ENCODE results near the gene JPH2.

JPH2 gene

GRCh38 chr20:44222633-44223368 lies 35.8 kb upstream of the JPH2 start:
- Histone ChIP-seq H3K4me3 (ENCODE audit: low read length in 2 of 2) (no peak overlapping the region), H3K4me1 (ENCODE audit: control insufficient read depth, insufficient read depth, low read length) (peaks cover 4% of the 10 kb centered on the region), H3K36me3 (ENCODE audit: control insufficient read depth in 2 of 2, insufficient read depth in 2 of 2, low read length in 2 of 2) (peaks cover 0 to 3% of the 10 kb centered on the region in 2 donors), H3K9ac (ENCODE audit: low read length in 2 of 2) (no peak overlapping the region), H3K9me3 (ENCODE audit: control insufficient read depth in 2 of 2, low read length in 2 of 2) (no peaks in the 10 kb centered on the region), H3K27me3 (ENCODE audit: control insufficient read depth in 1 of 2, insufficient read depth in 2 of 2, low read length in 2 of 2) (no peaks in the 10 kb centered on the region), H3K27ac (ENCODE audit: low read length) (no peak overlapping the region)

DNA sequence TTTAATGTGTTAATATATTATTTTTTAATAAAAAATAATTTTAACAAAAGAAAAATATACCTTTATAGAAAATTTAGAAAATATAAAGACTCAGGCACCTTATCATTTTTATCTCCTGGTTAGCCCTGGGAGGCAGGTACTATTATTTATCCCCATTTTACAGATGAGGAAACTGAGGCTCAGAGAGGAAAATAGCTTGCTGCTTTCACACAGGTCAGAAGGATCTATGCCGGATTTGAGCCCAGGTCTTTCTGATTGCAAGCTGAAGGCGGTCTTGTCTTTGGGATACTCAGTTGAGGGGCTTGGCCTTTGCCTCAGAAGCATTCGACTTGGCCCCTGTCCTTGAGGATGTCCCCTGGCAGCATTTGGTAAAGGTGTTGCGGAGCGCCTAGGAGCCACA lies 35.0 kb upstream of the JPH2 start:
- H3K9me3 ChIP-seq (ENCODE audit: control insufficient read depth in 2 of 2, low read length in 2 of 2), result no peaks in the 10 kb centered on the region

GRCh38 chr20:44221368-44221954 lies 34.5 kb upstream of the JPH2 start:
- Histone ChIP-seq H3K4me1 (ENCODE audit: control insufficient read depth, insufficient read depth, low read length) (peaks cover 7% of the 10 kb centered on the region), H3K9ac (ENCODE audit: low read length in 2 of 2) (no peak overlapping the region), H3K4me3 (ENCODE audit: low read length in 2 of 2) (no peak overlapping the region), H3K36me3 (ENCODE audit: control insufficient read depth in 2 of 2, insufficient read depth in 2 of 2, low read length in 2 of 2) (peaks cover 0 to 5% of the 10 kb centered on the region in 2 donors), H3K27ac (ENCODE audit: low read length) (no peak overlapping the region), H3K9me3 (ENCODE audit: control insufficient read depth in 2 of 2, low read length in 2 of 2) (no peaks in the 10 kb centered on the region), H3K27me3 (ENCODE audit: control insufficient read depth in 1 of 2, insufficient read depth in 2 of 2, low read length in 2 of 2) (no peaks in the 10 kb centered on the region)

More for the DNA sequence above, 35.0 kb upstream of the JPH2 start:
- H3K36me3 ChIP-seq (ENCODE audit: control insufficient read depth in 2 of 2, insufficient read depth in 2 of 2, low read length in 2 of 2), result peaks cover 0 to 3% of the 10 kb centered on the region in 2 donors
- no peak overlapping the region for H3K9ac ChIP-seq (ENCODE audit: low read length in 2 of 2)
- no peak overlapping the region for H3K27ac ChIP-seq (ENCODE audit: low read length)
- peaks cover 4% of the 10 kb centered on the region for H3K4me1 ChIP-seq (ENCODE audit: control insufficient read depth, insufficient read depth, low read length)
- H3K4me3 ChIP-seq (ENCODE audit: low read length in 2 of 2), result no peak overlapping the region
- no peaks in the 10 kb centered on the region for H3K27me3 ChIP-seq (ENCODE audit: control insufficient read depth in 1 of 2, insufficient read depth in 2 of 2, low read length in 2 of 2)

DNA sequence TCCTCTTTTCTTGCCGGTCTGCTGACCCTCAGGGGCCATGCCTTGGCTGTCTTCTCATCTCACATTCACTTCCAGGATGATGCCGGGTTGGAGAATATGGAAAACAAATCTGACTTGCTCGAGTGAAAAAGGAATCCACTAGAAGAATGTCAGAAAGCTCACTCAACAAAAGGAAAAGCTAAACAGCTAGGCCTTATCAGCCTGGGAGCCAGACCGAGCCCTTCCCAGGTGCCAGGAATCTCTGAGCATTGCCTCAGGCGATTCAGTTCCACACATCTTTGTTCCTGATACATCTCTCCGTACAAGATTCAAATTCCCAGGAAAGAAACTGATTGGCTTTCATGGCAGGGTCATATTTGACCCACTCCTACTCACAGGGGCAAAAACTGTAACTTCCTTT lies 32.8 kb upstream of the JPH2 start:
- no peak overlapping the region for H3K27ac ChIP-seq (ENCODE audit: low read length)
- peaks cover 0 to 7% of the 10 kb centered on the region in 2 donors for H3K36me3 ChIP-seq (ENCODE audit: control insufficient read depth in 2 of 2, insufficient read depth in 2 of 2, low read length in 2 of 2)
- no peak overlapping the region for H3K9ac ChIP-seq (ENCODE audit: low read length in 2 of 2)
- no peaks in the 10 kb centered on the region for H3K9me3 ChIP-seq (ENCODE audit: control insufficient read depth in 2 of 2, low read length in 2 of 2)
- H3K4me3 ChIP-seq (ENCODE audit: low read length in 2 of 2), result no peak overlapping the region
- H3K4me1 ChIP-seq (ENCODE audit: control insufficient read depth, insufficient read depth, low read length), result peaks cover 11% of the 10 kb centered on the region
- no peaks in the 10 kb centered on the region for H3K27me3 ChIP-seq (ENCODE audit: control insufficient read depth in 1 of 2, insufficient read depth in 2 of 2, low read length in 2 of 2)

DNA sequence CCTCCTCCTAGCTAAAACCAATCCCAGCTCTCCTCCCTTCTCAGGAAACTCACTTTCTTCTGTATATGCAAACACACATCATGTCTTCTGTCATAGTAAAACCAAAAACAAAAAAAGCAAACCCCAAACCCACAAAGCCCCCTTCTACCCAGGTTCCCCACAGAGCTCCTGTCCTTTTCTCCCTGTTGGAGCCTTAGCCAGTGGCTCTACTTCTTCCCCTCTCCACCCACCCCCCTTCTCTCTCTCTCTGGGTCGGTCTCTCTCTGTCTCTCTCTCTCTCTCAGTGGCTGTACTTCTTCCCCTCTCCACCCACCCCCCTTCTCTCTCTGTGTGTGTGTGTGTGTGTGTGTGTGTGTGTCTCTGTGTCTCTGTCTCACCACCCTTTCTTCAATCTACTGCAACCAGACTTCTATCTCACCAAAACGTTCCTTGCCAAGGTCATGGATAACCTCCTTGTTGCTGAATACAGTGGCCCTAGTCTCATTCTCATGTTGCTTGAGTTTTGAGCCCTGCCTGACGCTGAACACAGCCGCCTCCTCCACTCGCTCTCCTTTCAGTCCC lies 32.3 kb upstream of the JPH2 start:
- H3K9ac ChIP-seq (ENCODE audit: low read length in 2 of 2), result no peak overlapping the region
- H3K27me3 ChIP-seq (ENCODE audit: control insufficient read depth in 1 of 2, insufficient read depth in 2 of 2, low read length in 2 of 2), result no peaks in the 10 kb centered on the region
- no peak overlapping the region for H3K27ac ChIP-seq (ENCODE audit: low read length)
- no peak overlapping the region for H3K4me3 ChIP-seq (ENCODE audit: low read length in 2 of 2)
- H3K4me1 ChIP-seq (ENCODE audit: control insufficient read depth, insufficient read depth, low read length), result peaks cover 11% of the 10 kb centered on the region
- no peaks in the 10 kb centered on the region for H3K9me3 ChIP-seq (ENCODE audit: control insufficient read depth in 2 of 2, low read length in 2 of 2)
- H3K36me3 ChIP-seq (ENCODE audit: control insufficient read depth in 2 of 2, insufficient read depth in 2 of 2, low read length in 2 of 2), result peaks cover 0 to 7% of the 10 kb centered on the region in 2 donors

DNA sequence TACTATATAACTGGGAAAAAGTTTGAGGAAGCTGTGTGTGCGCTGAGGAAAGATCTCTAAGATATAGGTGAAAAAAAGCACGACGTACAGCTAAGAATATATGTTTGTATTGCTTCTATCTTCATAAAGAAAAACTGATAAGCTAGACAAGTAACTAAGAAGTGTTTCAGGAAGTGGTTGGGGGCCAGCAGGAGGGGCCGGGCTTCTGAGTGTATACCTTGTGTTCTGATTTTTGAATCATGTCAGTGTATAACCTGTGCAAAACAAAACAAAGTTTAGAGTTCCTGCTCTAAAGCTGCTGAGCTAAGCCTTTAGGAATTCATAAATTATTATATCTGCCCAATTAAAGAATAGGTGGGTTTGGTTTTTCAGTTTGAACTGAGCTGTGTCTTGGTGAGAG lies 31.5 kb upstream of the JPH2 start:
- Histone ChIP-seq H3K9me3 (ENCODE audit: control insufficient read depth in 2 of 2, low read length in 2 of 2) (no peaks in the 10 kb centered on the region), H3K36me3 (ENCODE audit: control insufficient read depth in 2 of 2, insufficient read depth in 2 of 2, low read length in 2 of 2) (peaks cover 0 to 7% of the 10 kb centered on the region in 2 donors), H3K27me3 (ENCODE audit: control insufficient read depth in 1 of 2, insufficient read depth in 2 of 2, low read length in 2 of 2) (no peaks in the 10 kb centered on the region), H3K4me3 (ENCODE audit: low read length in 2 of 2) (no peak overlapping the region), H3K4me1 (ENCODE audit: control insufficient read depth, insufficient read depth, low read length) (peaks cover 11% of the 10 kb centered on the region), H3K27ac (ENCODE audit: low read length) (no peak overlapping the region), H3K9ac (ENCODE audit: low read length in 2 of 2) (no peak overlapping the region)

GRCh38 chr20:44217342-44218092 lies 30.5 kb upstream of the JPH2 start:
- Histone ChIP-seq H3K9me3 (ENCODE audit: control insufficient read depth in 2 of 2, low read length in 2 of 2) (no peaks in the 10 kb centered on the region), H3K36me3 (ENCODE audit: control insufficient read depth in 2 of 2, insufficient read depth in 2 of 2, low read length in 2 of 2) (peaks cover 0 to 7% of the 10 kb centered on the region in 2 donors), H3K27me3 (ENCODE audit: control insufficient read depth in 1 of 2, insufficient read depth in 2 of 2, low read length in 2 of 2) (no peaks in the 10 kb centered on the region), H3K4me3 (ENCODE audit: low read length in 2 of 2) (no peak overlapping the region), H3K4me1 (ENCODE audit: control insufficient read depth, insufficient read depth, low read length) (peaks cover 11% of the 10 kb centered on the region), H3K27ac (ENCODE audit: low read length) (no peak overlapping the region), H3K9ac (ENCODE audit: low read length in 2 of 2) (peak overlapping the region; percentile 1 to 42)

DNA sequence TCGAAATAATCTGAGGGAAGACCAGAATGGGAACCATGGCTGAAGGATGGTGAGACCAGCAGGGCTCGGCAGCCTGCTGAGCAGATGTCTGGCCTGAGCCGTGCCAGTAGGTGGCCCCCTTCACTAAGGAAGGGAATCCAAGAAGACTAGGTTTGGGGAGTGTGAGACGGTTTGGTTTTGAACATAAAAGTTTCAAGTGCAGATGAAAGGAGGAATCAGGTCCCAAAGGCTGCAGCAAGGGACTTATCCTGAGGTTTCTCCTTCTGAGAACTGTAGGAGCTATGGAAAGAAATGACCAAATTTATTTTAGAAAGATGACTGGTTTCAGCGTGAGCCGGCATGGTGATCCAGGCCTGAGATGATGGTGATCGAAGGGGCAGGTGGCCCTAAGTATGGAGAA lies 28.1 kb upstream of the JPH2 start:
- peaks cover 22% of the 10 kb centered on the region for H3K4me1 ChIP-seq (ENCODE audit: control insufficient read depth, insufficient read depth, low read length)
- H3K9me3 ChIP-seq (ENCODE audit: control insufficient read depth in 2 of 2, low read length in 2 of 2), result no peaks in the 10 kb centered on the region
- H3K9ac ChIP-seq (ENCODE audit: low read length in 2 of 2), result peak overlapping the region; percentile 21 to 35
- no peak overlapping the region for H3K4me3 ChIP-seq (ENCODE audit: low read length in 2 of 2)
- no peaks in the 10 kb centered on the region for H3K27me3 ChIP-seq (ENCODE audit: control insufficient read depth in 1 of 2, insufficient read depth in 2 of 2, low read length in 2 of 2)
- peaks cover 0 to 3% of the 10 kb centered on the region in 2 donors for H3K36me3 ChIP-seq (ENCODE audit: control insufficient read depth in 2 of 2, insufficient read depth in 2 of 2, low read length in 2 of 2)
- H3K27ac ChIP-seq (ENCODE audit: low read length), result no peak overlapping the region

DNA sequence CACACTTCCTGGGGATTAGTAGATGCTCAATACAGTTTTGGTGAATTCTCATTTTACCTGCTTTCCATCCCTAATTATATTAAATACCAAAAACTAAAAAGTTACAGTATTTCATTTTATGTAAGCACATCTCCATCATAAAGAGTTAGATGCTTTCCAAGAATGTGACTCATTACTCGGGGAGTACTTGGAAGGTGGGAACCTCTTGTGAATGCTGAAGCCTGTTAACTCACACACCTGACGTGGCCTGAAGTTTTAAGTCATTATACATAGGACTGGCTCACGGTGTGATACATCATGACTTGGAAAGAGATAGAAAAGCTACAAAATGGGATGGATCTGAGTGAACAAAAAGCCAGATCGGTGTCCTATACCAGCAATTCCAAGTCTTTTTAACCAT lies 25.8 kb upstream of the JPH2 start:
- no peak overlapping the region for H3K27ac ChIP-seq (ENCODE audit: low read length)
- H3K36me3 ChIP-seq (ENCODE audit: control insufficient read depth in 2 of 2, insufficient read depth in 2 of 2, low read length in 2 of 2), result peaks cover 0 to 3% of the 10 kb centered on the region in 2 donors
- no peak overlapping the region for H3K9ac ChIP-seq (ENCODE audit: low read length in 2 of 2)
- H3K4me3 ChIP-seq (ENCODE audit: low read length in 2 of 2), result no peak overlapping the region
- H3K27me3 ChIP-seq (ENCODE audit: control insufficient read depth in 1 of 2, insufficient read depth in 2 of 2, low read length in 2 of 2), result no peaks in the 10 kb centered on the region
- peaks cover 30% of the 10 kb centered on the region for H3K4me1 ChIP-seq (ENCODE audit: control insufficient read depth, insufficient read depth, low read length)
- H3K9me3 ChIP-seq (ENCODE audit: control insufficient read depth in 2 of 2, low read length in 2 of 2), result no peaks in the 10 kb centered on the region

GRCh38 chr20:44211177-44212039 lies 24.4 kb upstream of the JPH2 start:
- Histone ChIP-seq H3K27me3 (ENCODE audit: control insufficient read depth in 1 of 2, insufficient read depth in 2 of 2, low read length in 2 of 2) (no peaks in the 10 kb centered on the region), H3K9ac (ENCODE audit: low read length in 2 of 2) (peak overlapping the region; percentile 83 to 89), H3K4me3 (ENCODE audit: low read length in 2 of 2) (peak overlapping the region; percentile 84 to 93), H3K4me1 (ENCODE audit: control insufficient read depth, insufficient read depth, low read length) (peaks cover 29% of the 10 kb centered on the region), H3K27ac (ENCODE audit: low read length) (peak overlapping the region; percentile 96), H3K9me3 (ENCODE audit: control insufficient read depth in 2 of 2, low read length in 2 of 2) (no peaks in the 10 kb centered on the region), H3K36me3 (ENCODE audit: control insufficient read depth in 2 of 2, insufficient read depth in 2 of 2, low read length in 2 of 2) (peaks cover 0 to under 1% of the 10 kb centered on the region in 2 donors)

Data from stomach smooth muscle (tissue), 2 donors.